GM19324 (cell line): ENCODE measurements around the gene MGAM2.

Source experiments
- ATAC-seq: cut with Tn5 transposase; IDR thresholded peaks from one replicate; pipeline ENCODE4 v1.9.1; 2021; ENCODE audit warnings: mild to moderate bottlenecking, moderate library complexity; ENCODE audit not compliant: unreplicated experiment, low FRiP score

The MGAM2 gene

GRCh38 chr7:142172932-142173331 lies 61.4 kb downstream of the MGAM2 start:
- no peak for ATAC-seq

- no peak for ATAC-seq
Measured at GRCh38 chr7:142174441-142174840, 62.9 kb downstream of the MGAM2 start.

DNA sequence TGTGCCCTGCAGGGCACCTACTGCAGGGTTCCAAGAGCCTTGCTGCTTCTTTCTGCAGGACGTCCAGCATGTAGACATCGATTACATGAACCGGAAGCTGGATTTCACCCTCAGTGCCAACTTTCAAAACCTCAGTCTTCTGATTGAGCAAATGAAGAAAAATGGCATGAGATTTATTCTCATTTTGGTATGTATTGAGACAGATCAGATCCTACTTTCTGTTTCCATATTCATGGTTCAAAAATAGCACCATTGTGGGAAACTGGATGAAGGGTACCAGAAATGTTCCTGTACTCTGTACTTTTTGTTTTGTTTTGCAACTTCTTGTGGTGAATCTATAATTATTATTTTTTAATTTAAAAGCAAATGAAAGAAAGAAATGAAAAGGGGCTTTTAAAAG lies 64.1 kb downstream of the MGAM2 start:
- no peak for ATAC-seq

DNA sequence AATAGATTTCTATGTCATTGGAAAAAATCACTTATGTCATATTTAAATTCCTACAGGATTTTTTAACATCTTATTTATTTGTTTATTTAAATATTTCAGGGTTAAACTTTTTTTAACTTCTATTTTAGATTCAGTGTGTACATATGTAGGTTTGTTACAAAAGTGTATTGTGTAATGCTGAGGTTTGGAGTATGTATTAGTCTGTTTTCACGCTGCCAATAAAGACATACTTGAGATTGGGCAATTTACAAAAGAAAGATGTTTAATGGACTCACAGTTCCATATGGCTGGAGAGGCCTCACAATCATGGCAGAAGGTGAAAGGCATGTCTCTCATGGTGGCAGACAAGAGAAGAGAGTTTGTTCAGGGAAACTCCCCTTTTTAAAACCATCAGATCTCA lies 65.4 kb downstream of the MGAM2 start:
- ATAC-seq, result no peak

- ATAC-seq, result no peak
Measured at GRCh38 chr7:142177869-142178268, 66.4 kb downstream of the MGAM2 start.

GRCh38 chr7:142180426-142180825 lies 68.9 kb downstream of the MGAM2 start:
- no peak for ATAC-seq

DNA sequence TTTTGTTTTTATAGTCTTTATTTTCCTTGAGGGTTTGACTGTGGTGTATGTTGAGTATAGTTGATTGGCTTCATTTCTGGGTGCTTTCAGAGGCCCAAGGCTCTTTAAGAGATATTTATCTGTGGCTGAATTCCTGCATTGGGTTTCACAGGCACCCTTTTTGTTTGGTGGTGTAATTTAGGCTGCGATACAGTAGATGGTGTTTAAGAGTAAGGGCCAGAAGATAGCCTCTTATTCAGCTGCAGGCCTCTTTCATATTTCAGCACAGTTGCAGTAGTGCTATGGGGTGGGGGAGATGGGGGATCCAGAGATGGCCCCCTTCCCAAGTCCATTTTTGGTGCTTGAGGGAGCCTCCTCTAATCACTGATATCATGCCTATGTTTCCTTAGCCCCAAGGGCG lies 69.7 kb downstream of the MGAM2 start:
- no peak for ATAC-seq

DNA sequence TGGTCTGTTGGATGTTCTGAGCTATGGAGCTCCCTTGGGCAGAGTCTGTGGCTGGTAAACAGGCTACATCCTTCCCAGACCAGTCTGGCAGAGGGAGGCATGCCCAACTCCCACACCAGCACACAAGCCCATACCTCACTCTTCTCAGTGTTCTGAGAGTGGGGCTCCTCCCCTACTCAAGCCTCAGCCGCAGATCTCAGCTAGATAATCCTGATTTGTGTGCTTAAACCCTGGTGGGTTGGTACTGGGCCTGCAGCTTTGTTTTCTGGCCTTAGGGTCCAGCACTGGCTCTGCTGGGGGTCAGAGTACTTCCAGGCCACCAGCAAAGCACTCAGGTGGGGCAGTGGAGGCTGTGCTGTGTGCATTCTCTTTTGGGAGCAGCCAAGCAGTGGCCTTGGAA lies 70.4 kb downstream of the MGAM2 start:
- ATAC-seq, result no peak

- ATAC-seq, result no peak
Measured at GRCh38 chr7:142185069-142185468, 73.6 kb downstream of the MGAM2 start.

- no peak for ATAC-seq
Measured at GRCh38 chr7:142185801-142186200, 74.3 kb downstream of the MGAM2 start.

- no peak for ATAC-seq
Measured at GRCh38 chr7:142188154-142188553, 76.6 kb downstream of the MGAM2 start.

GRCh38 chr7:142188846-142189245 lies 77.3 kb downstream of the MGAM2 start:
- no peak for ATAC-seq

- ATAC-seq, result no peak
Measured at GRCh38 chr7:142194201-142194600, 82.7 kb downstream of the MGAM2 start.

DNA sequence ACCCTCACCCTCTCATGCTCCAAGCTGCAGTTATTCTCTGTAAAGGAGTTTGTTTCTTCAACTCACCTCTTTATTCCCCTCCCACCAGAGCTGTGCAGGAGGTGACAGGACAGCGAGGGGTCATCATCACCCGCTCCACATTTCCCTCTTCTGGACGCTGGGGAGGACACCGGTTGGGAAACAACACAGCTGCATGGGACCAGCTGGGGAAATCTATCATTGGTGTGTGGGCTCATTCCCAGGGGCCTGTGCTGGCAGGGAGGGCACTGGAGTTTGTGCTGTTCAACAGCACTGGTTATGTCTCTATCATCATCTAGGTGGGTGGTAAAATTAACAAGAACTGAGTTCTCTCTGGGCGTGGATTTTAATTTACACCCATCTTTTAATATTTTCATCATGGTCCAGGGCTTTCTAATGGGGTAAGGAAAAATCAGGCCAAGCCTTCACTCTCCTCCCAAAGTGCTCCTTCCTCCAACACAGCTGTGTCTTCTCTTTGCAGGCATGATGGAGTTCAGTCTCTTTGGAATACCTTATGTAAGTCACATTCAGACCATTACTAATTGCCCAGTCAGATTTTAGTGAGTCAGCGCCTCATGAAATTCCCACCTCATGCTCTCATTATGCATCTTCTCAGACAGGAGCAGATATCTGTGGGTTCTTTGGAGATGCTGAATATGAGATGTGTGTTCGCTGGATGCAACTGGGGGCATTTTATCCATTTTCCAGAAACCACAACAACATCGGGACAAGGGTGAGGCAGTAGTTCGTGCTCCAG lies 84.7 kb downstream of the MGAM2 start:
- ATAC-seq, result no peak

DNA sequence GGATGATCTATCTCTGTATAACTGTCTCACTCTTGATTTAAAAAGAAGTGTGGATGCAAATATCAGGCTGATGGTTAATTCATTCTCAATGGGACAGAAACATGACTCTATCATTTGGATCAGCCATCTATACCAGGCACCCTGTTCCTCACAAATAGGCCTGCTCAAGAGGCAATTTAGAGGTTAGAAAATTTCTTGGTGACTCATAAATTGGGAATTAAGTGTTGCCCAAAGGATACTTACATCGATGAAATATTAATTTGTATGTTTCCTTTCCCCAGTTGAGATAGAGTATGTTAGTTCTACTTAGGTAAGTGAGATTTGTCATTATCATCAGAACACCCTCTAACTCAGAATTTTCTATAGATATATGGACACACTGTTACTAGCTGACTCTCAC lies 88.7 kb downstream of the MGAM2 start:
- ATAC-seq, result no peak

GRCh38 chr7:142228537-142229104 lies 117.1 kb downstream of the MGAM2 start:
- no peak for ATAC-seq

DNA sequence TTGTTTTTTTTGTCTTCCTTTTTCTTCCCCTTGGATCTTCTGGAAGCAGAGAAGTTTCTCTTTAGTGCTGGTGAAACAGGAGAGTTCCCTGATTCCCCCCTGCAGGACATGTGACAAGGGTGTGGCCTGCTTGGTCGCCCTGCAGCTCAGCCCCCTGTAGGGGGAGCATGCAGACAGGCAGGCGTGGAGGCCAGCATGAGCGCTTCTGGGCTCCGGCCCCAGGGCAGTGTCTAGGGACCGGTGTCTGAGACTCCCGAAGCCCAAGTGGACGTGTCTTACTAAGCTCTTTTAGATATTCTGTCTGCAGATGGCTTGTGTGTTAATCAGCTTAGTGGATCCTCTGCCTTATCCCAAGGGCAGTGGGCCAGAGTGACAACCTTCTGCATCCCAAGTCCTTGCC lies 120.2 kb downstream of the MGAM2 start:
- no peak for ATAC-seq

DNA sequence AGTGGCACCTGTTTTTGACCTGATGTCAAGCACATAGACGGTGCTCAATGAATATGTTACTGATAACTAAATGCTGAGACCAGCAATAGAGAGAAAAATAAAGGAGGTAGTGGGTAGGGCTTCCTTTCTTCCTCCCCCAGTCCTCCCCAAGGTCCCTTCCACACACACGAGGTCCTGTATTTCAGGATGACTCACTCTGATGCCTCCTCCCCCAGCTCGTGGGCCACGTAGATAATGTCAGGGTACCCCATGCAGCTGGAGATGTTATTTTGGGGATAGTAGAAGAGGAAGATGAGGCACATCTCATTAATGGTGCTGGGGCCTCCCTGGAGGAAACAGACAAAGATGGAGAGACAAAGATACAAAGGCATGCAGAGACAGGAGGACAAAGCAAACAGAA lies 129.0 kb downstream of the MGAM2 start:
- no peak for ATAC-seq

DNA sequence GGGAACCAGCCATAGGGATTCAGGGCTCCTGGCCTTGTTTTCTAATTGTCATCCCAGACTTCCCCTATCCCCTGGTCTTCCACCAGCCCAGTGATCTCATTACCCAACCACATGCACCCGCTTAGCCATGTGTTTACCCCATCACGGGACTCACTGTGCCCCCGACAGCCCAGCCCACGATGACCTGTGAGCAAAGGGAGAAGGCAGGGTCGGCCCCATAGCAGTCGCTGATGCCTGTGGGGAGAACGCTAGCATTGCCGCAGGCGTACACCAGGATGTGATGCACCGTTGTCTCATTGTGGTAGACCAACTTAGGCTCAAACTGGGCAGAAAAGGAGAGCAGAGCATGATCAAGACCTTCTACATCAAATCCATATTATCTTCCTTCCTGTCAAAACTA lies 132.3 kb downstream of the MGAM2 start:
- no peak for ATAC-seq

GRCh38 chr7:142248166-142249160 lies 136.9 kb downstream of the MGAM2 start:
- no peak for ATAC-seq

DNA sequence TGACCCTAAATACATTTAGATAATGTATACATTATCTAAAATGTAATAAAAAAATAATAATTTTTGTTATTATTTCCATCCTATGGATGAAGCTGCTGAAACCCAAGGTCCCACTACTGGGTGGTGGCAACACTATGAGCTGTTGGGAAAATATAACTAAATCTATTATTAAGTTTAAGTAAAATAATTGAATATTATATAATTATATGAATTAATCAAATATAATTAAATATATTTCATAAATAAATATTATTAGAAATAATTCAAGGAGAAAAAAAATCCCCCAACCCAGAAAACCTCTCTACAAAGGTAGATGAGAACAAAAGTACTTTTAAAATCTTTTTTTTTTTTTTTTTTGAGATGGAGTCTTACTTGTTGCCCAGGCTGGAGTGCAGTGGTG lies 138.4 kb downstream of the MGAM2 start:
- ATAC-seq, result no peak
